ENCODE results near the gene BCL2L15. TPM values are rescaled to one million over a fixed set of nuclear protein-coding genes. Genes with fewer than 3 reads are reported as not detected.

The BCL2L15 gene
- total and polyA plus RNA-seq, 2 donors (not counting 1 experiment from before 2014, with no cell fraction given), result under 0.01 to 0.19 TPM

- TF ChIP-seq CTCF (conservative IDR thresholded peaks at IDR 0.05 in 1 of 2, IDR thresholded peaks at IDR 0.05 in 1 of 2; ENCODE audit: low read depth in 1 of 2, low read length in 2 of 2), result no peak
- TF ChIP-seq EZH2 (IDR thresholded peaks at IDR 0.05; ENCODE audit: low read length, missing control alignments), result no peak
- no peaks in the 10 kb centered on the region for H3K9me3 ChIP-seq (ENCODE audit: control insufficient read depth, insufficient read depth, low read depth, low read length)
- no peaks in the 10 kb centered on the region for H3K36me3 ChIP-seq (ENCODE audit: control insufficient read depth, insufficient read depth, low read length)
- H3K9ac ChIP-seq (ENCODE audit: insufficient read depth, low read length), result no peak overlapping the region
- no peaks in the 10 kb centered on the region for H3K27me3 ChIP-seq (ENCODE audit: control insufficient read depth, insufficient read depth, low read length)
- DNase-seq (ENCODE audit: low read depth in 2 of 2), result no peak
- no peak overlapping the region for H3K4me2 ChIP-seq (ENCODE audit: extremely low read depth, insufficient read depth, low read length)
- no peaks in the 10 kb centered on the region for H4K20me1 ChIP-seq (ENCODE audit: control insufficient read depth, extremely low read depth, insufficient read depth, low read length)
- no peaks in the 10 kb centered on the region for H3K79me2 ChIP-seq (ENCODE audit: control insufficient read depth, insufficient read depth, low read length)
- no peak overlapping the region for H3K4me3 ChIP-seq (replicated peaks in 1 of 4; ENCODE audit: control extremely low read depth in 1 of 4, insufficient read depth in 1 of 4, low read depth in 3 of 4, low read length in 4 of 4)
- no peak overlapping the region for H2AFZ ChIP-seq (ENCODE audit: low read length)
- no peaks in the 10 kb centered on the region for H3K4me1 ChIP-seq (ENCODE audit: control insufficient read depth, extremely low read depth, insufficient read depth, low read length)
- no peak overlapping the region for H3K27ac ChIP-seq (ENCODE audit: insufficient read depth, low read length)
Measured at GRCh38 chr1:113922957-113923356, 35.6 kb upstream of the BCL2L15 start.

- Histone ChIP-seq H4K20me1 (ENCODE audit: control insufficient read depth, extremely low read depth, insufficient read depth, low read length) (no peaks in the 10 kb centered on the region), H3K27me3 (ENCODE audit: control insufficient read depth, insufficient read depth, low read length) (no peaks in the 10 kb centered on the region), H3K9ac (ENCODE audit: insufficient read depth, low read length) (no peak overlapping the region), H3K9me3 (ENCODE audit: control insufficient read depth, insufficient read depth, low read depth, low read length) (no peaks in the 10 kb centered on the region), H2AFZ (ENCODE audit: low read length) (no peak overlapping the region), H3K4me3 (replicated peaks in 1 of 4; ENCODE audit: control extremely low read depth in 1 of 4, insufficient read depth in 1 of 4, low read depth in 3 of 4, low read length in 4 of 4) (no peak overlapping the region), H3K27ac (ENCODE audit: insufficient read depth, low read length) (no peak overlapping the region), H3K4me1 (ENCODE audit: control insufficient read depth, extremely low read depth, insufficient read depth, low read length) (peaks cover 3% of the 10 kb centered on the region), H3K36me3 (ENCODE audit: control insufficient read depth, insufficient read depth, low read length) (no peaks in the 10 kb centered on the region), H3K79me2 (ENCODE audit: control insufficient read depth, insufficient read depth, low read length) (no peaks in the 10 kb centered on the region), H3K4me2 (ENCODE audit: extremely low read depth, insufficient read depth, low read length) (no peak overlapping the region)
- no peak for TF ChIP-seq EZH2 (IDR thresholded peaks at IDR 0.05; ENCODE audit: low read length, missing control alignments)
- no peak for TF ChIP-seq CTCF (conservative IDR thresholded peaks at IDR 0.05 in 1 of 2, IDR thresholded peaks at IDR 0.05 in 1 of 2; ENCODE audit: low read depth in 1 of 2, low read length in 2 of 2)
- DNase-seq (ENCODE audit: low read depth in 2 of 2), result no peak
Measured at GRCh38 chr1:113918243-113918642, 30.9 kb upstream of the BCL2L15 start.

- DNase-seq (ENCODE audit: low read depth in 2 of 2), result peak; percentile 4 to 18
- no peak overlapping the region for H3K27ac ChIP-seq (ENCODE audit: insufficient read depth, low read length)
- H3K4me2 ChIP-seq (ENCODE audit: extremely low read depth, insufficient read depth, low read length), result no peak overlapping the region
- peaks cover 8% of the 10 kb centered on the region for H3K4me1 ChIP-seq (ENCODE audit: control insufficient read depth, extremely low read depth, insufficient read depth, low read length)
- H3K27me3 ChIP-seq (ENCODE audit: control insufficient read depth, insufficient read depth, low read length), result no peaks in the 10 kb centered on the region
- no peaks in the 10 kb centered on the region for H4K20me1 ChIP-seq (ENCODE audit: control insufficient read depth, extremely low read depth, insufficient read depth, low read length)
- no peak overlapping the region for H3K9ac ChIP-seq (ENCODE audit: insufficient read depth, low read length)
- no peak overlapping the region for H2AFZ ChIP-seq (ENCODE audit: low read length)
- TF ChIP-seq EZH2 (IDR thresholded peaks at IDR 0.05; ENCODE audit: low read length, missing control alignments), result no peak
- TF ChIP-seq CTCF (conservative IDR thresholded peaks at IDR 0.05 in 1 of 2, IDR thresholded peaks at IDR 0.05 in 1 of 2; ENCODE audit: low read depth in 1 of 2, low read length in 2 of 2), result no peak
- H3K9me3 ChIP-seq (ENCODE audit: control insufficient read depth, insufficient read depth, low read depth, low read length), result no peaks in the 10 kb centered on the region
- H3K4me3 ChIP-seq (replicated peaks in 1 of 4; ENCODE audit: control extremely low read depth in 1 of 4, insufficient read depth in 1 of 4, low read depth in 3 of 4, low read length in 4 of 4), result no peak overlapping the region
- H3K79me2 ChIP-seq (ENCODE audit: control insufficient read depth, insufficient read depth, low read length), result no peaks in the 10 kb centered on the region
- H3K36me3 ChIP-seq (ENCODE audit: control insufficient read depth, insufficient read depth, low read length), result no peaks in the 10 kb centered on the region
Measured at GRCh38 chr1:113917400-113918082, 30.2 kb upstream of the BCL2L15 start.
